Neural cell (in vitro differentiated cells): ENCODE measurements around the gene TCTN3. TPM values are rescaled to one million over a fixed set of nuclear protein-coding genes. Genes with fewer than 3 reads are reported as not detected.

Experiments
- H2AFZ ChIP-seq: fragments of 200-600, 300-800 bp; sonication (generic), shearing (Covaris generic); 2 replicates; pipeline ENCODE4 v1.6.0; 2014; ENCODE audit warnings: low read depth, mild to moderate bottlenecking, antibody characterized with exemption, low read length, moderate library complexity
- H3F3A ChIP-seq: fragments of 200-600 bp; shearing (Covaris generic); 2 replicates; pipeline ENCODE4 v1.6.1; 2016; ENCODE audit warnings: mild to moderate bottlenecking, moderate library complexity, mixed read lengths, antibody characterized with exemption, low read length; ENCODE audit not compliant: insufficient read depth, poor library complexity, severe bottlenecking
- H3K27ac ChIP-seq: fragments of 200-600, 300-800 bp; sonication (generic), shearing (Covaris generic); 2 replicates; pipeline ENCODE4 v1.5.1; 2014; ENCODE audit warnings: mild to moderate bottlenecking, low read length, moderate library complexity
- H3K27me3 ChIP-seq: fragments of 300-800, 200-600 bp; sonication (generic), shearing (Covaris generic); 2 replicates; pipeline ENCODE4 v1.6.0; 2014; ENCODE audit warnings: mild to moderate bottlenecking, low read depth, low read length, moderate library complexity; ENCODE audit not compliant: insufficient read depth
- H3K36me3 ChIP-seq: fragments of 300-800, 200-600 bp; sonication (generic), shearing (Covaris generic); 2 replicates; pipeline ENCODE4 v1.5.1; 2014; ENCODE audit warnings: mild to moderate bottlenecking, antibody characterized with exemption, low read length, moderate library complexity; ENCODE audit not compliant: insufficient read depth
- H3K4me2 ChIP-seq: fragments of 300-800, 200-600 bp; sonication (generic), shearing (Covaris generic); 2 replicates; pipeline ENCODE4 v1.6.0; 2014; ENCODE audit warnings: mild to moderate bottlenecking, low read length
- H3K4me3 ChIP-seq: fragments of 300-800, 200-600 bp; sonication (generic), shearing (Covaris generic); 2 replicates; pipeline ENCODE4 v1.5.1; 2014; ENCODE audit warnings: mild to moderate bottlenecking, low read length, moderate library complexity
- H3K79me2 ChIP-seq: fragments of 200-600 bp; shearing (Covaris generic); replicated peaks from 2 replicates; pipeline ENCODE4 v1.6.0; 2014; ENCODE audit warnings: mild to moderate bottlenecking, low read length, moderate library complexity; ENCODE audit not compliant: insufficient read depth
- H3K9ac ChIP-seq: fragments of 300-800, 200-600 bp; sonication (generic), shearing (Covaris generic); 2 replicates; pipeline ENCODE4 v1.6.1; 2016; ENCODE audit warnings: mild to moderate bottlenecking, low read length, mixed read lengths
- H3K9me2 ChIP-seq: fragments of 200-600 bp; shearing (Covaris generic); 2 replicates; pipeline ENCODE4 v1.6.1; 2016; ENCODE audit warnings: mild to moderate bottlenecking, low read length, mixed read lengths; ENCODE audit not compliant: insufficient read depth
- H3K9me3 ChIP-seq: fragments of 200-600, 300-800 bp; sonication (generic), shearing (Covaris generic); 2 replicates; pipeline ENCODE4 v1.6.1; 2016; ENCODE audit warnings: mild to moderate bottlenecking, mixed run types, low read length, moderate library complexity, mixed read lengths
- H4K20me1 ChIP-seq: fragments of 200-600 bp; shearing (Covaris generic); 2 replicates; pipeline ENCODE4 v1.6.1; 2016; ENCODE audit warnings: mild to moderate bottlenecking, mixed run types; ENCODE audit not compliant: insufficient read depth
- EP300 ChIP-seq: fragments of 450-650 bp; conservative IDR thresholded peaks from 2 replicates; pipeline ENCODE4 v1.6.1; 2014; ENCODE audit warnings: antibody characterized with exemption, mild to moderate bottlenecking, moderate library complexity; ENCODE audit not compliant: poor library complexity, severe bottlenecking
- EZH2 ChIP-seq: fragments of 200-600, 300-800 bp; shearing (Covaris generic), sonication (generic); IDR thresholded peaks from 2 replicates; pipeline ENCODE4 v1.6.1; 2014; ENCODE audit warnings: antibody characterized with exemption, low read length, borderline replicate concordance, mild to moderate bottlenecking; ENCODE audit not compliant: insufficient read depth, poor library complexity, severe bottlenecking
- MXI1 ChIP-seq: fragments of 450-650 bp; conservative IDR thresholded peaks from 2 replicates; pipeline ENCODE4 v1.6.1; 2014; ENCODE audit warnings: antibody characterized with exemption, mild to moderate bottlenecking; ENCODE audit not compliant: poor library complexity, severe bottlenecking
- POLR2AphosphoS5 ChIP-seq: IDR thresholded peaks from 2 replicates; pipeline ENCODE4 v1.6.1; 2012
- RAD21 ChIP-seq: fragments of 450-650 bp; conservative IDR thresholded peaks from 2 replicates; pipeline ENCODE4 v1.6.1; 2014; ENCODE audit warnings: antibody characterized with exemption, mild to moderate bottlenecking, moderate library complexity
- SMC3 ChIP-seq: fragments of 450-650 bp; conservative IDR thresholded peaks from 2 replicates; pipeline ENCODE4 v1.6.1; 2014; ENCODE audit warnings: antibody characterized with exemption, mild to moderate bottlenecking, moderate library complexity; ENCODE audit not compliant: poor library complexity
- TAF1 ChIP-seq: IDR thresholded peaks from 2 replicates; pipeline ENCODE4 v1.6.1; 2012; ENCODE audit warnings: low read depth
- polyA plus RNA-seq: library from polyadenylated mRNA; depleted of rRNA; stranded (reverse); fragments of >200 nt; gene quantifications from 2 replicates; pipeline ENCODE4 v1.2.3, GENCODE V29; 2014
- TF ChIP-seq, protein P1 (sequence below): fragments of 450-650 bp; IDR thresholded peaks from 2 replicates; pipeline ENCODE4 v1.5.1; 2014; ENCODE audit warnings: antibody characterized with exemption, mild to moderate bottlenecking, moderate library complexity; ENCODE audit not compliant: poor library complexity, severe bottlenecking
- TF ChIP-seq, protein P2 (sequence below): IDR thresholded peaks from 2 replicates; pipeline ENCODE4 v1.6.1; 2012; ENCODE audit warnings: borderline replicate concordance

The TCTN3 gene
- polyA plus RNA-seq, 1 donor from 2014 or later = 22.2 TPM

DNA sequence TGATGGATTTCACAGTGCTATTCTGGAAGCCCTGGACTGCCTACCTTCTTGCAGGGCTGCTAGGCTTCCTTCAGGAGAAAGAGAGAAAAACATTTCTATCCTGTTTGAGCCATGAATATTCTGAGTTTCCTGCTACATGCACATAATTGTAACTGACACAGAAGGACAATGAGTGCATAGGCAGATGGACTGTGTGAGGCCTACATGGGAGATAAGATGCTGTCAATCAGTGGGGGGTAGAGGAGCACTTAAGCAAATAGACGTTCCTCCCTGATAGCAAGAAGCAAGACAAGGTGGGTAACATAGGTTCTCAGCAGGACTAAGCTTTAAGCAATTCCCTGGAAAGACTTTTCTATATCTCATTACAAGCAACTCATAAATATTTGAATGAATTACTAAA lies 48.8 kb downstream of the TCTN3 start:
- Histone ChIP-seq H3K27ac (no peak overlapping the region), H3K27me3 (no peaks in the 10 kb centered on the region), H3K9me3 (no peaks in the 10 kb centered on the region), H3K9ac (no peak overlapping the region), H3K4me2 (no peak overlapping the region), H3K79me2 (no peaks in the 10 kb centered on the region), H4K20me1 (no peaks in the 10 kb centered on the region), H3K36me3 (peaks cover 14% of the 10 kb centered on the region), H2AFZ (no peak overlapping the region), H3K4me3 (no peak overlapping the region), H3K9me2 (no peaks in the 10 kb centered on the region), H3F3A (no peaks in the 10 kb centered on the region)
- TF ChIP-seq EZH2 (no peak), SMC3 (no peak), MXI1 (no peak)
- TF ChIP-seq, protein P1, sequence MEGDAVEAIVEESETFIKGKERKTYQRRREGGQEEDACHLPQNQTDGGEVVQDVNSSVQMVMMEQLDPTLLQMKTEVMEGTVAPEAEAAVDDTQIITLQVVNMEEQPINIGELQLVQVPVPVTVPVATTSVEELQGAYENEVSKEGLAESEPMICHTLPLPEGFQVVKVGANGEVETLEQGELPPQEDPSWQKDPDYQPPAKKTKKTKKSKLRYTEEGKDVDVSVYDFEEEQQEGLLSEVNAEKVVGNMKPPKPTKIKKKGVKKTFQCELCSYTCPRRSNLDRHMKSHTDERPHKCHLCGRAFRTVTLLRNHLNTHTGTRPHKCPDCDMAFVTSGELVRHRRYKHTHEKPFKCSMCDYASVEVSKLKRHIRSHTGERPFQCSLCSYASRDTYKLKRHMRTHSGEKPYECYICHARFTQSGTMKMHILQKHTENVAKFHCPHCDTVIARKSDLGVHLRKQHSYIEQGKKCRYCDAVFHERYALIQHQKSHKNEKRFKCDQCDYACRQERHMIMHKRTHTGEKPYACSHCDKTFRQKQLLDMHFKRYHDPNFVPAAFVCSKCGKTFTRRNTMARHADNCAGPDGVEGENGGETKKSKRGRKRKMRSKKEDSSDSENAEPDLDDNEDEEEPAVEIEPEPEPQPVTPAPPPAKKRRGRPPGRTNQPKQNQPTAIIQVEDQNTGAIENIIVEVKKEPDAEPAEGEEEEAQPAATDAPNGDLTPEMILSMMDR = no peak

DNA sequence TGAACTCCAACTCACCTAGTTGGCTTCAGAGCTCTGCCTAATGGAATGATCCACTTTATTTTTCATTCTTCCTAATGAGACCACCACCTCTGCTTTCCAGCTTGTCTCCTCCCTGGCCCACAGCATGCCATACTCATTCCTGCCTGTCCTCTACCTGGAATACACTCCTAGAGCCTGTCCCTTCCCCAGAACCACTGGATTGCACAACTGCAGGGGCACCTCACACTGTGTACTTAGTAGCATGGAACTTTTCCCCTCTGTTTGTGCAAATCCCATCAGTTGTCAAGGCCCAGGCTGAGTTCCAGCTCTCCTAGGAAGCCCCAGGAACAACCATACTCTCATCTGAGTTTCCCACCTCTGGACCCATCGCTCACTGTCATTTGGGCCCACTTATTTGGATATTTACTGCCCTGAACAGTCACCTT lies 52.8 kb downstream of the TCTN3 start:
- no peak overlapping the region for H3K4me3 ChIP-seq
- no peaks in the 10 kb centered on the region for H3K79me2 ChIP-seq
- no peak overlapping the region for H3K9ac ChIP-seq
- H3K9me3 ChIP-seq = no peaks in the 10 kb centered on the region
- peaks cover 13% of the 10 kb centered on the region for H3K36me3 ChIP-seq
- H3K9me2 ChIP-seq = no peaks in the 10 kb centered on the region
- no peaks in the 10 kb centered on the region for H3F3A ChIP-seq
- no peak overlapping the region for H3K27ac ChIP-seq
- no peak overlapping the region for H3K4me2 ChIP-seq
- H2AFZ ChIP-seq = no peak overlapping the region
- no peaks in the 10 kb centered on the region for H4K20me1 ChIP-seq
- TF ChIP-seq, protein P2, sequence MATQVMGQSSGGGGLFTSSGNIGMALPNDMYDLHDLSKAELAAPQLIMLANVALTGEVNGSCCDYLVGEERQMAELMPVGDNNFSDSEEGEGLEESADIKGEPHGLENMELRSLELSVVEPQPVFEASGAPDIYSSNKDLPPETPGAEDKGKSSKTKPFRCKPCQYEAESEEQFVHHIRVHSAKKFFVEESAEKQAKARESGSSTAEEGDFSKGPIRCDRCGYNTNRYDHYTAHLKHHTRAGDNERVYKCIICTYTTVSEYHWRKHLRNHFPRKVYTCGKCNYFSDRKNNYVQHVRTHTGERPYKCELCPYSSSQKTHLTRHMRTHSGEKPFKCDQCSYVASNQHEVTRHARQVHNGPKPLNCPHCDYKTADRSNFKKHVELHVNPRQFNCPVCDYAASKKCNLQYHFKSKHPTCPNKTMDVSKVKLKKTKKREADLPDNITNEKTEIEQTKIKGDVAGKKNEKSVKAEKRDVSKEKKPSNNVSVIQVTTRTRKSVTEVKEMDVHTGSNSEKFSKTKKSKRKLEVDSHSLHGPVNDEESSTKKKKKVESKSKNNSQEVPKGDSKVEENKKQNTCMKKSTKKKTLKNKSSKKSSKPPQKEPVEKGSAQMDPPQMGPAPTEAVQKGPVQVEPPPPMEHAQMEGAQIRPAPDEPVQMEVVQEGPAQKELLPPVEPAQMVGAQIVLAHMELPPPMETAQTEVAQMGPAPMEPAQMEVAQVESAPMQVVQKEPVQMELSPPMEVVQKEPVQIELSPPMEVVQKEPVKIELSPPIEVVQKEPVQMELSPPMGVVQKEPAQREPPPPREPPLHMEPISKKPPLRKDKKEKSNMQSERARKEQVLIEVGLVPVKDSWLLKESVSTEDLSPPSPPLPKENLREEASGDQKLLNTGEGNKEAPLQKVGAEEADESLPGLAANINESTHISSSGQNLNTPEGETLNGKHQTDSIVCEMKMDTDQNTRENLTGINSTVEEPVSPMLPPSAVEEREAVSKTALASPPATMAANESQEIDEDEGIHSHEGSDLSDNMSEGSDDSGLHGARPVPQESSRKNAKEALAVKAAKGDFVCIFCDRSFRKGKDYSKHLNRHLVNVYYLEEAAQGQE = no peak
- no peaks in the 10 kb centered on the region for H3K27me3 ChIP-seq

DNA sequence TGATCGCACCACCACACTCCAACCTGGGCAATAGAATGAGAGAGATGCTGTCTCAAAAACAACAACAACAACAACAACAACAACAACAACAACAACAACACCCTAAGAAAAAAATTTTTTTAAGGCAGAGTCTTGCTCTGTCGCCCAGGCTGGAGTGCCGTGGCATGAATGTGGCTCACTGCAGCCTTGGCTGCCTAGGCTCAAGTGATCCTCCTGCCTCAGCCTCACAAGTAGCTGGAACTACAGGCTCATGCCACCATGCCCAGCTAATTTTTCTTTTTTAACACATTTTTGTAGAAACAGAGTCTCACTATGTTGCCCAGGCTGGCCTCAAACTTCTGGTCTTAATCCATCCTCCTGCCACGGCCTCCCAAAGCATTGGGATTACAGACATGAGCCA lies 55.8 kb downstream of the TCTN3 start:
- H4K20me1 ChIP-seq = no peaks in the 10 kb centered on the region
- no peaks in the 10 kb centered on the region for H3F3A ChIP-seq
- H3K9me2 ChIP-seq = no peaks in the 10 kb centered on the region
- H3K36me3 ChIP-seq = peaks cover 18% of the 10 kb centered on the region
- no peak overlapping the region for H3K9ac ChIP-seq
- H3K27me3 ChIP-seq = no peaks in the 10 kb centered on the region
- no peak overlapping the region for H3K4me2 ChIP-seq
- no peak overlapping the region for H3K27ac ChIP-seq
- H3K9me3 ChIP-seq = no peaks in the 10 kb centered on the region
- no peak overlapping the region for H2AFZ ChIP-seq
- no peak overlapping the region for H3K4me3 ChIP-seq
- TF ChIP-seq EP300 = no peak
- no peak for TF ChIP-seq MXI1
- no peak for TF ChIP-seq POLR2AphosphoS5
- TF ChIP-seq EZH2 = no peak
- TF ChIP-seq, protein P1 = no peak
- TF ChIP-seq RAD21 = no peak
- TF ChIP-seq, protein P2 = no peak
- no peak for TF ChIP-seq TAF1
- no peak for TF ChIP-seq SMC3
- H3K79me2 ChIP-seq = no peaks in the 10 kb centered on the region
